Measurements from ENCODE around the gene HERPUD1.

HERPUD1 gene

GRCh38 chr16:56936491-56936890 lies 4.5 kb downstream of the HERPUD1 start:
- FAIRE-seq: no peak

- FAIRE-seq: no peak
These were observed 5.0 kb downstream of the HERPUD1 start for GRCh38 chr16:56936950-56937349.

GRCh38 chr16:56938664-56939513 lies 6.9 kb downstream of the HERPUD1 start:
- no peak for FAIRE-seq

GRCh38 chr16:56939801-56940200 lies 7.9 kb downstream of the HERPUD1 start:
- no peak for FAIRE-seq

- no peak for FAIRE-seq
These were observed 9.2 kb downstream of the HERPUD1 start for GRCh38 chr16:56941092-56941491.

- FAIRE-seq: no peak
These were observed 10.0 kb downstream of the HERPUD1 start for GRCh38 chr16:56941856-56942331.

GRCh38 chr16:56943761-56944375 lies 11.9 kb downstream of the HERPUD1 start:
- FAIRE-seq: no peak

GRCh38 chr16:56944954-56945839 lies 13.3 kb downstream of the HERPUD1 start:
- FAIRE-seq: no peak

- no peak for FAIRE-seq
These were observed 14.0 kb downstream of the HERPUD1 start for GRCh38 chr16:56945847-56946527.

GRCh38 chr16:56946767-56947603 lies 15.0 kb downstream of the HERPUD1 start:
- FAIRE-seq: no peak

- no peak for FAIRE-seq
These were observed 15.7 kb downstream of the HERPUD1 start for GRCh38 chr16:56947604-56947995.

- no peak for FAIRE-seq
These were observed 16.3 kb downstream of the HERPUD1 start for GRCh38 chr16:56948234-56948633.

GRCh38 chr16:56950051-56950450 lies 18.1 kb downstream of the HERPUD1 start:
- FAIRE-seq: no peak

GRCh38 chr16:56950455-56950854 lies 18.5 kb downstream of the HERPUD1 start:
- no peak for FAIRE-seq

GRCh38 chr16:56950881-56951771 lies 19.2 kb downstream of the HERPUD1 start:
- FAIRE-seq: no peak

- no peak for FAIRE-seq
These were observed 21.1 kb downstream of the HERPUD1 start for GRCh38 chr16:56953006-56953405.

GRCh38 chr16:56956076-56956475 lies 24.1 kb downstream of the HERPUD1 start:
- FAIRE-seq: no peak

- no peak for FAIRE-seq
These were observed 24.8 kb downstream of the HERPUD1 start for GRCh38 chr16:56956756-56957155.

- FAIRE-seq: no peak
These were observed 28.8 kb downstream of the HERPUD1 start for GRCh38 chr16:56960681-56961281.

GRCh38 chr16:56961386-56961785 lies 29.4 kb downstream of the HERPUD1 start:
- FAIRE-seq: no peak
